K562 (cell line): ENCODE data around the gene NAPEPLD. TPM values are rescaled to one million over a fixed set of nuclear protein-coding genes. Genes with fewer than 3 reads are reported as not detected.
A peak's percentile ranks its signal among the peaks of the same experiment; 100 is the strongest.

Experiments
- ATAC-seq: fragments of 200-7000 bp; cut with Tn5 transposase; 3 replicates; pipeline ENCODE4 v1.9.1; 2020; ENCODE audit warnings: moderate library complexity
- BruUV-seq: library from RNA; stranded (reverse); fragments of 400-500 nt; replicated peaks from 2 replicates; lab custom pipeline; 2021; lab: Mats Ljungman, UMichigan
- CTCF ChIA-PET: fragments of 300-600 bp; formaldehyde crosslinking; extraction: SDS; loops from one replicate; lab custom pipeline; 2021; ENCODE audit warnings: low intra/inter-chr PET ratio; lab: Yijun Ruan, JAX
- POLR2A ChIA-PET: fragments of 300-600, 350-650 bp; sonication (Branson Sonifier 250); formaldehyde crosslinking; extraction: SDS; loops from one replicate; lab custom pipeline; 2021; ENCODE audit warnings: antibody characterized with exemption, inconsistent platforms; lab: Yijun Ruan, JAX
- DNase-seq, 4 experiments: peaks; one replicate each; pipeline versions ENCODE4 v3.0.0 to v3.0.0-alpha.2; 2011 to 2018; ENCODE audit warnings: low spot score in 3 of 4, mixed read lengths in 3 of 4; ENCODE audit errors: extremely low read depth in 1 of 4
- FAIRE-seq: peaks from 2 replicates; lab custom pipeline; 2011; peaks lifted over from hg19 to GRCh38; lab: Jason Lieb, UNC
- H2AFZ ChIP-seq: 2 replicates; pipeline ENCODE4 v1.6.0; 2011; ENCODE audit warnings: low read depth, low read length, control low read depth, inconsistent platforms
- H3K27ac ChIP-seq: fragments of 200-600 bp; 3 replicates; pipeline ENCODE4 v1.8.0; 2011; ENCODE audit warnings: low read depth, mild to moderate bottlenecking, control low read depth, inconsistent platforms, low read length, moderate library complexity, mixed read lengths; ENCODE audit errors: extremely low read depth
- H3K27me3 ChIP-seq, 2 experiments: fragments of 300-600 bp in 1 of 2; 2 replicates in 1 of 2; 3 replicates in 1 of 2; pipeline versions ENCODE4 v1.6.0 to v1.8.0; 2011; ENCODE audit warnings: inconsistent platforms in 2 of 2, low read length in 2 of 2, mild to moderate bottlenecking in 1 of 2, mixed read lengths in 1 of 2, moderate library complexity in 1 of 2; ENCODE audit not compliant: control insufficient read depth in 2 of 2, insufficient read depth in 2 of 2
- H3K36me3 ChIP-seq: fragments of 300-600 bp; 3 replicates; pipeline ENCODE4 v1.8.0; 2011; ENCODE audit warnings: mild to moderate bottlenecking, low read length, inconsistent platforms; ENCODE audit not compliant: control insufficient read depth, insufficient read depth
- H3K4me1 ChIP-seq, 2 experiments: fragments of 200-600 bp in 1 of 2; replicated peaks in 1 of 2; 2 replicates in 1 of 2; 3 replicates in 1 of 2; pipeline versions ENCODE4 v1.5.1 to v1.8.0; 2011; ENCODE audit warnings: inconsistent platforms in 2 of 2, low read length in 2 of 2, mild to moderate bottlenecking in 1 of 2, mixed read lengths in 1 of 2, moderate library complexity in 1 of 2; ENCODE audit not compliant: control insufficient read depth in 2 of 2, insufficient read depth in 2 of 2
- H3K4me2 ChIP-seq: 2 replicates; pipeline ENCODE4 v1.6.1; 2011; ENCODE audit warnings: low read length, control low read depth, inconsistent platforms, mixed read lengths; ENCODE audit not compliant: insufficient read depth
- H3K4me3 ChIP-seq: fragments of 200-600 bp; sonication (generic), shearing (Covaris generic); 2 replicates; pipeline ENCODE4 v1.5.1; 2016; ENCODE audit warnings: control low read depth, inconsistent platforms
- H3K79me2 ChIP-seq: fragments of 200-600 bp; 3 replicates; pipeline ENCODE4 v1.8.0; 2011; ENCODE audit warnings: low read length, inconsistent platforms; ENCODE audit not compliant: control insufficient read depth, insufficient read depth
- H3K9ac ChIP-seq, 2 experiments: 2 replicates each; pipeline versions ENCODE4 v1.6.0 to v1.6.1; 2011; ENCODE audit warnings: low read depth in 2 of 2, low read length in 2 of 2, control low read depth in 1 of 2, inconsistent platforms in 1 of 2, mild to moderate bottlenecking in 1 of 2, mixed read lengths in 1 of 2; ENCODE audit not compliant: insufficient read depth in 1 of 2
- H3K9me1 ChIP-seq: one replicate; pipeline ENCODE4 v1.6.0; 2011; ENCODE audit warnings: inconsistent platforms, mild to moderate bottlenecking, low read length, moderate library complexity; ENCODE audit not compliant: control insufficient read depth, insufficient read depth
- H3K9me3 ChIP-seq: replicated peaks from 2 replicates; pipeline ENCODE4 v1.5.1; 2011; ENCODE audit warnings: low read depth, low read length, inconsistent platforms; ENCODE audit not compliant: control insufficient read depth, insufficient read depth
- H4K20me1 ChIP-seq: replicated peaks from 2 replicates; pipeline ENCODE4 v1.6.1; 2011; ENCODE audit warnings: low read length, inconsistent platforms, mixed read lengths; ENCODE audit not compliant: control insufficient read depth, insufficient read depth
- HDGF ChIP-seq: fragments of 450-650 bp; IDR thresholded peaks from 2 replicates; pipeline ENCODE4 v1.6.1; 2016
- HINFP ChIP-seq: fragments of 450-650 bp; conservative IDR thresholded peaks from 2 replicates; pipeline ENCODE4 v1.6.1; 2016; ENCODE audit warnings: missing genetic modification characterization, low read depth, mild to moderate bottlenecking, control low read depth, missing compliant biosample characterization
- HMGN3 ChIP-seq: IDR thresholded peaks from 2 replicates; pipeline ENCODE4 v1.6.1; 2011; ENCODE audit warnings: borderline replicate concordance, low read depth, mild to moderate bottlenecking, mixed read lengths, low read length; ENCODE audit not compliant: insufficient read length; ENCODE audit errors: extremely low read depth
- MGA ChIP-seq: fragments of 450-650 bp; IDR thresholded peaks from 2 replicates; pipeline ENCODE4 v1.6.1; 2016; ENCODE audit warnings: mild to moderate bottlenecking, moderate library complexity
- MLLT1 ChIP-seq, 2 experiments: fragments of 450-650 bp; IDR thresholded peaks; 2 replicates each; pipeline ENCODE4 v1.6.1; 2016
- NR3C1 ChIP-seq: sonication (generic); formaldehyde crosslinking; IDR thresholded peaks from 2 replicates; pipeline ENCODE4 v1.8.1; 2022; ENCODE audit warnings: missing genetic modification reagents
- PPARD ChIP-seq: fragments of 250-450 bp; sonication (Bioruptor Pico); IDR thresholded peaks from 2 replicates; pipeline ENCODE4 v1.8.0; 2022; ENCODE audit warnings: inconsistent platforms, mild to moderate bottlenecking, moderate library complexity
- TARDBP ChIP-seq: fragments of 450-650 bp; IDR thresholded peaks from 2 replicates; pipeline ENCODE4 v1.6.1; 2016
- WGBS: fragments of 100-300 bp; shearing (Covaris generic); methylation state at CpG from one replicate; pipeline ENCODE4 v1.1.6; 2016; ENCODE audit warnings: low coverage, mixed read lengths; ENCODE audit not compliant: insufficient coverage; ENCODE audit errors: missing lambda C conversion rate; 5-methylcytosine and 5-hydroxymethylcytosine counted together
- in situ Hi-C: fragments of 300-500 bp; cut with MboI; formaldehyde crosslinking; loops from 4 replicates; pipeline ENCODE4 v1.15.0; 2018; ENCODE audit warnings: inconsistent platforms, mixed read lengths
- intact Hi-C: fragments of 100-400 bp; cut with micrococcal nuclease; formaldehyde crosslinking; loops from 2 replicates; pipeline ENCODE4 v1.14.2; 2022
- polyA plus RNA-seq, 8 experiments: library from polyadenylated mRNA; depleted of rRNA in 4 of 8; stranded (reverse) in 5 of 8; unstranded in 3 of 8; fragments of >200 nt; fragmentation: Nextera tagmentation in 2 of 8; fragmentation: Illumina TruSeq in 1 of 8; extraction: Ambion mirVana in 2 of 8; extraction: Trizol in 1 of 8; gene quantifications; 2 replicates each; pipeline versions ENCODE4 v1.2.1 to v1.2.3, GENCODE V29; 2011 to 2014; ENCODE audit warnings: inconsistent platforms in 1 of 8, missing spikeins in 1 of 8
- total RNA-seq, 7 experiments: library from RNA; depleted of rRNA in 6 of 7; stranded (reverse); fragments of >200 nt in 6 of 7; fragmentation: Illumina TruSeq in 2 of 7; extraction: Trizol in 2 of 7; gene quantifications; 2 replicates each; pipeline versions ENCODE4 v1.2.1 to v1.2.3, GENCODE V29; 2011 to 2021; ENCODE audit warnings: low replicate concordance in 1 of 7

NAPEPLD gene
- total and polyA plus RNA-seq, 9 of the 15 experiments (the other 6 are each of a cell fraction or from before 2014, with no cell fraction given), result 3.2 to 11.0 (median 7.5) TPM

- Histone ChIP-seq H3K9me3 (no peaks in the 10 kb centered on the region), H3K9me1 (peaks cover 5% of the 10 kb centered on the region), H3K9ac (peak overlapping the region; percentile 92 to 96), H4K20me1 (no peaks in the 10 kb centered on the region), H2AFZ (peak overlapping the region; percentile 94), H3K36me3 (no peaks in the 10 kb centered on the region), H3K4me1 (peaks cover 25 to 46% of the 10 kb centered on the region in 2 experiments), H3K79me2 (peaks cover 31% of the 10 kb centered on the region), H3K27me3 (no peaks in the 10 kb centered on the region), H3K4me3 (peak overlapping the region; percentile 69), H3K27ac (peak overlapping the region; percentile 93), H3K4me2 (peak overlapping the region; percentile 85)
- CTCF ChIA-PET, result no interaction called here
- 2% methylated on average over 11 of the region's 11 CpGs for WGBS
- FAIRE-seq (peak; percentile 48), ATAC-seq (peak; percentile 36), DNase-seq (peak in 2 of 4 experiments; percentile 24 to 30)
- BruUV-seq, result TSS peak; percentile 81
- POLR2A ChIA-PET, result interaction anchor here (1.6 to 2.2 kb wide), 2 partner anchors 12 to 29 kb away, joined by 10 to 17 read pairs; no protein-coding TSS in a partner anchor
- intact Hi-C loops, result loop anchor here (1.0 to 2.0 kb wide), 2 partner anchors 17 to 74 kb away; partner anchors contain the start of gene ARMC10
- in situ Hi-C loops, result no loop called here
- TF ChIP-seq MGA (peak; percentile 58), NR3C1 (CRISPR knock-in tag) (no peak), TARDBP (no peak), HDGF (peak; percentile 54; the same call in 1 of the 2 replicates), HINFP (0 out of 2 replicates have a peak, but pooled peaks have one; percentile 28), MLLT1 (IDR thresholded peaks at IDR 0.05) (no peak), PPARD (CRISPR knock-in tag) (no peak), HMGN3 (no peak)
Observed at GRCh38 chr7:103149808-103150180, 895 bp upstream of the NAPEPLD start.
